Measurements from ENCODE around the gene TTLL13.

- TF ChIP-seq NFXL1 (CRISPR knock-in tag; IDR thresholded peaks at IDR 0.05) (no peak), POLR2A (conservative IDR thresholded peaks at IDR 0.05) (no peak), CTCF (IDR thresholded peaks at IDR 0.05 in 2 of 3, conservative IDR thresholded peaks at IDR 0.05 in 1 of 3; ENCODE audit: insufficient read depth in 2 of 3, low read depth in 1 of 3, low read length in 3 of 3) (peak; percentile 64 to 70 (median 69)), ZFP36 (IDR thresholded peaks at IDR 0.05; ENCODE audit: low read depth, low read length, partially characterized antibody) (no peak)
Measured at GRCh38 chr15:90232941-90233386, 16.4 kb upstream of the TTLL13 start.

Data from K562 (cell line).